NCI-H2081 (cell line): ENCODE data around the gene INA.

Source experiments
- DNase-seq, 2 experiments: peaks; one replicate each; lab custom pipeline; 2025; lab: John Stamatoyannopoulos, UW

Gene INA

GRCh38 chr10:103276251-103276895 lies 565 bp upstream of the INA start:
- DNase-seq = no peak

- DNase-seq = no peak
These were observed 987 bp downstream of the INA start for GRCh38 chr10:103277713-103278536.

- DNase-seq = no peak
These were observed 1.5 kb downstream of the INA start for GRCh38 chr10:103278537-103278823.

GRCh38 chr10:103278862-103279298 lies 1.9 kb downstream of the INA start:
- no peak for DNase-seq

- no peak for DNase-seq
These were observed 3.1 kb downstream of the INA start for GRCh38 chr10:103280031-103280430.

GRCh38 chr10:103280506-103280905 lies 3.6 kb downstream of the INA start:
- DNase-seq = no peak

- DNase-seq = peak; percentile 67 to 80
These were observed 4.8 kb downstream of the INA start for GRCh38 chr10:103281753-103282152.

- DNase-seq = no peak
These were observed 6.0 kb downstream of the INA start for GRCh38 chr10:103282961-103283360.

GRCh38 chr10:103284170-103284569 lies 7.2 kb downstream of the INA start:
- DNase-seq = no peak

GRCh38 chr10:103287992-103288391 lies 11.1 kb downstream of the INA start:
- DNase-seq = no peak

- DNase-seq = no peak
These were observed 14.7 kb downstream of the INA start for GRCh38 chr10:103291588-103291987.

- DNase-seq = no peak
These were observed 18.6 kb downstream of the INA start for GRCh38 chr10:103295374-103296015.

GRCh38 chr10:103307594-103307993 lies 30.7 kb downstream of the INA start:
- no peak for DNase-seq

GRCh38 chr10:103310197-103310596 lies 33.3 kb downstream of the INA start:
- DNase-seq = no peak

- no peak for DNase-seq
These were observed 39.1 kb downstream of the INA start for GRCh38 chr10:103316087-103316486.

- no peak for DNase-seq
These were observed 51.0 kb downstream of the INA start for GRCh38 chr10:103327906-103328305.

- no peak for DNase-seq
These were observed 57.1 kb downstream of the INA start for GRCh38 chr10:103333934-103334520.

GRCh38 chr10:103334567-103334966 lies 57.6 kb downstream of the INA start:
- DNase-seq = no peak

- DNase-seq = no peak
These were observed 59.4 kb downstream of the INA start for GRCh38 chr10:103336370-103336769.
